Measurements from ENCODE around the gene DCAF11.

DCAF11 gene

DNA sequence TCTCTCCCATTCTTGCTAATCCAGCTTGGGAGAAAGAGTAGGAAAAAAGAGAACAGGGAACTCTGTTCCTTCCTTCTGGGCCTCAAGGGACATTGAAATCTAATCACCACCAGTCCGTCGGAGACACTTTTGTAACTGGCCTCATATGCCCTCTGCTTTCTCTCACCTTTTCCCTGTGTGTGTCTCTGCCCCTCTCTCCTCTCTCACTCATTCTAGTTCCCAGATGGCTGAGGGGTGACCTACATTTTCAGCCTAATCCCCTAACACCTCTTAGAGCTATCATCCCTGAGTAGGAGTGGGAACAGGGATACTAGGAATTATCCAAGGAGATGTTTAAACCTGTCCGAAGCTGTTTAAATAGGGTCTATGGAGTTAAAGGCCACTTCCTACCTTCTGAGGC, 29.4 kb upstream of the DCAF11 start:
- TF ChIP-seq, protein P1, sequence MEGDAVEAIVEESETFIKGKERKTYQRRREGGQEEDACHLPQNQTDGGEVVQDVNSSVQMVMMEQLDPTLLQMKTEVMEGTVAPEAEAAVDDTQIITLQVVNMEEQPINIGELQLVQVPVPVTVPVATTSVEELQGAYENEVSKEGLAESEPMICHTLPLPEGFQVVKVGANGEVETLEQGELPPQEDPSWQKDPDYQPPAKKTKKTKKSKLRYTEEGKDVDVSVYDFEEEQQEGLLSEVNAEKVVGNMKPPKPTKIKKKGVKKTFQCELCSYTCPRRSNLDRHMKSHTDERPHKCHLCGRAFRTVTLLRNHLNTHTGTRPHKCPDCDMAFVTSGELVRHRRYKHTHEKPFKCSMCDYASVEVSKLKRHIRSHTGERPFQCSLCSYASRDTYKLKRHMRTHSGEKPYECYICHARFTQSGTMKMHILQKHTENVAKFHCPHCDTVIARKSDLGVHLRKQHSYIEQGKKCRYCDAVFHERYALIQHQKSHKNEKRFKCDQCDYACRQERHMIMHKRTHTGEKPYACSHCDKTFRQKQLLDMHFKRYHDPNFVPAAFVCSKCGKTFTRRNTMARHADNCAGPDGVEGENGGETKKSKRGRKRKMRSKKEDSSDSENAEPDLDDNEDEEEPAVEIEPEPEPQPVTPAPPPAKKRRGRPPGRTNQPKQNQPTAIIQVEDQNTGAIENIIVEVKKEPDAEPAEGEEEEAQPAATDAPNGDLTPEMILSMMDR (conservative IDR thresholded peaks at IDR 0.05; ENCODE audit: low read depth, low read length), result no peak
- DNase-seq (ENCODE audit: low read depth), result no peak
- no peak overlapping the region for H3K4me3 ChIP-seq (ENCODE audit: low read length)

DNA sequence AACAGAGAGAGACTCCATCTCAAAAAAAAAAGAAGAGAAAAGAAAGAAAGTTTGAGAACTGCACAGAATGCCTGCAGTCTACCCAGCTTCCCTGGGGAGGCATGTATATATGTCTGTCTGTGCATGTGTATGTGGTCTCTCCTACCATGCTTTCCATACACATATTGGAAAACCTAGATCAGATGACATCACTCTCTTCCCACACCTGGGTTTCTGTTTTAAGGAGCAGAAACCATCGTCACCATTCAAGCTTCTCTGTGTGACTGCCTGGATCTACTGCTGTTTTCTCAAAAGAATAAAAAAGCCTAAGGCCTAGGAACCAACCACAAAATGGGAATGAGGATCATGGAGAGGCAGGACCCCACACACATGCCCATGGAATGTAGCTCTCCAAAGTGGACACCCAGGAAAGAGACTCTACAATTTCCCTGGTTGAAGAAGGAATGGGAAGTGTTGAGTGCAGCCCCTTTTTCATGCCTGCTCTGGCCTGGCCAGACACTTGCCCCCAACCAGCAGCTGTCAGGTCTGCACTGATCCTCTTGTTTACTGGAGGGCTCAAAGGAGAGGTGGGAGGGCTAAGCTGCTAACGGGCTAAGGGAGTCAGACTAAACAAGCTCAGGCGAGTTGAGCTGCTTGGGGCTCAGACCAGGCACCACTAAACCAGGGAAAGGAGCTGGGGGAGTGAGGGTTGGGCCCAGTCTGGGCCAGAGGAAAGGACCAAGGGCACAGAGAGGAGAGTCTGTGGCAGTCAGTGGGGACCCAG, 28.2 kb upstream of the DCAF11 start:
- H3K4me3 ChIP-seq (ENCODE audit: low read length), result no peak overlapping the region
- TF ChIP-seq, protein P1 (conservative IDR thresholded peaks at IDR 0.05; ENCODE audit: low read depth, low read length), result no peak
- no peak for DNase-seq (ENCODE audit: low read depth)

DNA sequence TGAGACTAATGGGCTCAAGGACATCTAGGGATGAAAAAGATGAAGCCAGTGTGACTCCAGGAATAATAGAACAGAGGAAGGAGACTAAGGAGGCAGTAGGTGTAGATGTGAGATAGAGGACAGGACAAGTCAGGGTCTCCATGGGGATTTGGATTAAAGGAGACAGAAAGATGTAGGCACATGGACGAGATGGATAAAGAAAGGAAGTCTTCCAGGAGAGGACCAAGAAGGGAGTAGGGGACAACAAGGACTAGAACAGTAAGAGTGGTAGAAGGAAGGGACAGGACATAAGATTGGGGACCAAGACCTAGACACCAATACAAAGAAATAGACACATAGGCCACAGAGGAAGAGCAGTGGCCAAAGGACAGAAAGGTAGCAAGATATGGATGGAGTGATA, 27.6 kb upstream of the DCAF11 start:
- DNase-seq (ENCODE audit: low read depth), result no peak
- no peak overlapping the region for H3K4me3 ChIP-seq (ENCODE audit: low read length)
- TF ChIP-seq, protein P1 (conservative IDR thresholded peaks at IDR 0.05; ENCODE audit: low read depth, low read length), result no peak

DNA sequence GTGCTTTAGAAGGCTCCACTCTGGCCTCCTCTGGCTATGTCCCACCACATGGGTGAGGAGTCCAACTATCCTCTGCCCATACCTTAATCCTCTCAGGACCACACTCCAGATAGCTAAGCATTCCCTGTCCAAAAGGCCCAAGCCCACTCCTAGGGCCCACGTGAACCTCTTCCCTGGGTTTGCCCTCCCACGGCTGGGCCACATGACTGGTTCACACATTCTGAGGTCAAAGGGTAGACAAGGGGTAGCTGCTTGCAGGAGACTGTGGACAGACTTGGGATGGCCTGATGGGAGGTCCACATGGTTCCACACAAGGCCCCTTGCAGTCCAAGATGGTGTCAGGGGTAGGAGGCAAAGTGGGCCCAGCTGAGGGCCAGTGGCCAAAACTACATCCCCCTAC, 26.5 kb upstream of the DCAF11 start:
- TF ChIP-seq, protein P1 (conservative IDR thresholded peaks at IDR 0.05; ENCODE audit: low read depth, low read length), result no peak
- DNase-seq (ENCODE audit: low read depth), result no peak

DNA sequence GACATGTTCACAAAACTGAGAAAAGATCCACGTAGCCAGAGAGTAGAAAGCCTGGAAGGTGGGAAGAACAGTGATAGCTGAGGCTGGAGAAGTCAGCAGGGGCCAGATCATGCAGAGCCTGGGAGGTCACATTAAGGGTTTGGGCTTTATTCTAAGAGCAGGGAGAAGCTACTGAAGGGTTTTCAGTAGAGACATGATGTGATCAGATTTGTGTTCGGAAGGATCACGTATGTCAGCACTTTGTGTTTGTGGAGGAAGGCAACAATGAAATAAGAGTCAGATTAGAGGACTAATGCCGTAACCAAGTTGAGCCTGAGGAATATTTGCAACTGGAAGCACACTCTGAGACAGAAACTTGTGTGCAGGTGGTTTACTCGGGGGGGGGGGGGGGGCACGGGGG, 24.7 kb upstream of the DCAF11 start:
- no peak for DNase-seq (ENCODE audit: low read depth)
- TF ChIP-seq, protein P1 (conservative IDR thresholded peaks at IDR 0.05; ENCODE audit: low read depth, low read length), result no peak
- H3K4me3 ChIP-seq (ENCODE audit: low read length), result no peak overlapping the region

More for the DNA sequence above, 26.5 kb upstream of the DCAF11 start:
- H3K4me3 ChIP-seq (ENCODE audit: low read length), result no peak overlapping the region

DNA sequence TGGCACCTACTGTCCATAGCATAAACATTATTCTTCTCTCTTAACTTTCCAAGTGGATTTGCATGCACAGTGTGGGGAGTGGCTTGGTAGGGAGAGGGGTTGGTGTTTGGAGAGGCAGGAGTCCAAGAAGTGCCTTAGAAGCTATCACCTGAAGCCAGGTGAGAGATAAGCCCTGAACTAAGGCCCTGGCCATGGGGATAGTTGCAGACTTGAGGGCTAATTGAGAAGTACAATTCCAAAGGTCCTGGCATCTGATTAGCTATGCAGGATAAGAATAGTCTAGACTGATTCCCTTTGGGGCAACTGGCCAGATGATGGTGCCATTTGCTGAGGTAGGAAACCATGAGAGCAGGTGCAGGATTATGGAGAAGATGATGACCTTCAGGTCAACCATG, 22.5 kb upstream of the DCAF11 start:
- TF ChIP-seq, protein P1 (conservative IDR thresholded peaks at IDR 0.05; ENCODE audit: low read depth, low read length), result no peak
- H3K4me3 ChIP-seq (ENCODE audit: low read length), result no peak overlapping the region
- DNase-seq (ENCODE audit: low read depth), result no peak

DNA sequence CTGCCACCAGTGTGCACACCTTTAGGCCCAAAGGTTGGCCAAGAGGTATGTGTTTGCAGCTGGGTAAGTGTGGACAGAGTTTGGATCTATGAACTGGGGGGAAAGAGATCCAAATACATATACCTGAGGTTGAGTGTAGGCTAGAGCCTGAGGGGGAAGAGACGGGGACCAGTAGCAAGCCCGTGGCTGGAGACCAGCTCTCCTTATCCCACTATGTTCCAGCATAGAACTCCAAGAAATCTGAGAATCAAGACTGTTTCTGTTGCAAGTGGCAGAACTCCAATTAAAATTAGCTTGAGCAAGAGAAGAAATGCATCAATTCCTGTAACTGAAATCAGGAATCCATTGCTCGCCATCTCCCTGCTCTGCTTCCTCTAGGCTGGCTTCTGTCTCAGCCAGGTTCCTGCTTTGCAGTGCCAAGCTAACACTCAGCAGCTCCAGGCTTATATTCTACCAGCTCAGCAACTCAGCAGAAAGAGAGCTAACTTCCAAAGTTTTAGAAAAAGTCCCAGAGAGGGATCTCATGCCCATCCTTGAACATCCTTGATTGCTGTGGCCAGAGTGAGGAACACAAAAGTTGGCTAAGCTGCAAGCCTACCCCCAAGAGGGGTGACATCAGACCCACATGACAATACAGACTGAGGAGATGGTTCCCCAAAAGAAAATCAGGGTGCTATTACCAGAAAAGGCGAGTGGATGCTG, 21.9 kb upstream of the DCAF11 start:
- TF ChIP-seq, protein P1 (conservative IDR thresholded peaks at IDR 0.05; ENCODE audit: low read depth, low read length), result no peak
- DNase-seq (ENCODE audit: low read depth), result no peak
- H3K4me3 ChIP-seq (ENCODE audit: low read length), result no peak overlapping the region
